Fibroblast of lung (primary cell): ENCODE results near the gene CHST11.

ENCODE experiments used
- EZH2 ChIP-seq: IDR thresholded peaks from 2 replicates; pipeline ENCODE4 v1.5.1; 2012; ENCODE audit warnings: low read length, control low read depth, mild to moderate bottlenecking; ENCODE audit errors: missing control alignments
- TF ChIP-seq, protein P1 (sequence below), 2 donors: IDR thresholded peaks in 1 of 2; conservative IDR thresholded peaks in 1 of 2; 1 replicate in 1 of 2; 2 replicates in 1 of 2; pipeline ENCODE4 v1.5.1; 2011 to 2012; ENCODE audit warnings: low read length in 2 of 2, control low read depth in 1 of 2, inconsistent platforms in 1 of 2, low read depth in 1 of 2, mild to moderate bottlenecking in 1 of 2

DNA sequence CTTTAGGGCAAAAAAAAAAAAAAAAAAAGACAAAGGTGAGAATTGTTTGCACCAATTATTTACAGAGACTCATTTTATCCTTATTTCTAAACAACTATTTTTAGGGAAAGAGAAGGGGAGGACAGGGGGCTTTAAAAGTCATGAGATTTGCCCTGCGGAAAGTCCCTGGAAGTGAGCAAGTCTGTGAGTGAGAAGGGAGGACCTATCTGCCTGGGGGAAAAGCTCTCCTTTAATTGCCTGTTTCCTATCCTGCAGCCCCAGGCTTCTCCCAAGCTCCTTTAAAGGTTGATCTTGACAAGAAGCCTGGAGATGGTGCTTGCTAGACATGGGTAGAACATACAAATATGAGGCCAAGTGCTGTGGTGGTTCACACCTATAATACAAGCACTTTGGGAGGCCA, 8.3 kb upstream of the CHST11 start:
- TF ChIP-seq, protein P1, sequence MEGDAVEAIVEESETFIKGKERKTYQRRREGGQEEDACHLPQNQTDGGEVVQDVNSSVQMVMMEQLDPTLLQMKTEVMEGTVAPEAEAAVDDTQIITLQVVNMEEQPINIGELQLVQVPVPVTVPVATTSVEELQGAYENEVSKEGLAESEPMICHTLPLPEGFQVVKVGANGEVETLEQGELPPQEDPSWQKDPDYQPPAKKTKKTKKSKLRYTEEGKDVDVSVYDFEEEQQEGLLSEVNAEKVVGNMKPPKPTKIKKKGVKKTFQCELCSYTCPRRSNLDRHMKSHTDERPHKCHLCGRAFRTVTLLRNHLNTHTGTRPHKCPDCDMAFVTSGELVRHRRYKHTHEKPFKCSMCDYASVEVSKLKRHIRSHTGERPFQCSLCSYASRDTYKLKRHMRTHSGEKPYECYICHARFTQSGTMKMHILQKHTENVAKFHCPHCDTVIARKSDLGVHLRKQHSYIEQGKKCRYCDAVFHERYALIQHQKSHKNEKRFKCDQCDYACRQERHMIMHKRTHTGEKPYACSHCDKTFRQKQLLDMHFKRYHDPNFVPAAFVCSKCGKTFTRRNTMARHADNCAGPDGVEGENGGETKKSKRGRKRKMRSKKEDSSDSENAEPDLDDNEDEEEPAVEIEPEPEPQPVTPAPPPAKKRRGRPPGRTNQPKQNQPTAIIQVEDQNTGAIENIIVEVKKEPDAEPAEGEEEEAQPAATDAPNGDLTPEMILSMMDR (conservative IDR thresholded peaks at IDR 0.05 in 1 of 2, IDR thresholded peaks at IDR 0.05 in 1 of 2; ENCODE audit: low read depth in 1 of 2, low read length in 2 of 2) = no peak
- TF ChIP-seq EZH2 = no peak
